HG03439 (cell line): Measurements from ENCODE around the gene CAMTA1.

Source experiments
- ATAC-seq: cut with Tn5 transposase; IDR thresholded peaks from one replicate; pipeline ENCODE4 v1.9.1; 2021; ENCODE audit warnings: mild to moderate bottlenecking, moderate library complexity; ENCODE audit not compliant: unreplicated experiment

Gene CAMTA1

DNA sequence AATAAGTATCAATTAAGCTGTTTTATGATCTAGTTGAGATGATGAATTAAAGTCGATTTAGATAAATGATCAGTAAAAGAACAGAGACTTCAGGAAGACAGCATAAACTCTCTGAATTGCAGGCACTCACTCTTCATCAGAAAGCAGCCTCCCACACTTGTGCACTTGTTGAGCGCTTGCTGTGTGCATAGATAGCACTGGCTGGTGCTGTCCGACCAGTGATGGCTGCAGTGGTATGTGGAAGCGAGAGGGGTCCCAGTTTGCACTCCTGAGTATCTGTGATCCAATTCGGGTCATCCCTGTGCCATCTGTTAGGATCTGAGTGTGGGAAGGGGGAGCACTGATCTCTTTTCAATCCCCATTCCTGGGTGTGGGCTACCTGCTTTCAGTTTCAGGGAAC is 137.8 kb downstream of the CAMTA1 start:
- ATAC-seq = no peak

DNA sequence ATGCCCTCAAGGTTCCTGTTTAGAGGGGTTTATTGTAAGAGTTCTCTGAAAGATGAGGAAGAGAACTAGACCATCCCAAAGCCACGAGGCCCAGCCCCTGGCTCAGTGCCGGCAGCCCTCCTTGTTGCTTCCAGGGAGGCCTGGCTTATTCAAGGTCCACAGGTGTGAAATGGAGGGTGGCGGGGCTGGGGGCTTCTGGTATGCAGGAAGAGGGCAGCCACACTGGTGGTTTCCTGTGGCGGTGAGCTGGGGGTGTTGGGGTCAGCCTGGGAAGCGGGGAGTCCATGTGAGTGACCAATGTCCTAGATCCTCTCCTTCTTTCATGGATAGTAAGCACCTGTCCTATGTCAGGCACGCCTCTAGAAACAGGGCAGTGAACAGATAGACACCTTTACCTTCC is 138.2 kb downstream of the CAMTA1 start:
- ATAC-seq = no peak

DNA sequence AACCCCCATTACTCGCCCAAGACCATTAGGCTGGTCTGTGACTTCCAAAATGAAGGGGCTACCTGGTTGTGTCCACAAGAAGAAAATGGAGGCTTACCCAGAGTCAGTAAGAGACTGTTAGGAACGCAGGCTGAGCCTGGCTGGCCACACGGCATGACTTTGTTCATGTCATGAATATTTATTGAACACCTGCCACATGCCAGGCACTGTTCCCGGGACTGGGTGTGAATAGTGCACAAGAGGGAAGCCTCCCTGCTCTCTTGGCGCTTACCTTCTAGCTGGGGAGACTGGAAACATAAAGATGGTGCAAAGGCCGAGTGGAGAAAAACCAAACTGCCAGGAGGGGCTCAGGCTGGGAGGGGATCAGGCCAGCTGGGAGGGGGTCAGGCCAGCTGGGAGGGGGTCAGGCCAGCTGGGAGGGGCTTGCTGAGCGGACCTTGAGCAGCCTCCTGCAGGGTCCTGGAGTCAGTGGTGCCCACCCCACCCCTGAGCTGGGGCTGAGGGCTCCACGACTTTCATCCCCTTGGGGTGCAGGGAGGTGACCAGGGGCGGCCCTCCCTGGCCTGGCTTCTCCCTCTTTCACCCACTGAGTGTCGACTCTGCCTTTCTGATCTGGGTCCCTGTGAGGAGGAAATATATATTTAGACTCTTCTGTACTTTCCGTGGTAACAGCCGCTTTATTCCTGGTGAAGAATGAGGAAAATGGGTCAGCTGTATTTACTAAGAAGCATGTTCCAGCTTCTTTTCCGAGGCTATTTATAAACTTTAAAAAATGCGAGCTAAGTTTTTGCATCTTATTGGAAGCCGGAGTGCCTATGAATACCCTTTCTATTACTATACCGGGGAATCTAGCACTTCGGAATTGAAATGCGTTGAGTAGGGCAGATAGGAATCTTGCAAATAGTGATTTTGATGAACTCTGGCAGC is 139.0 kb downstream of the CAMTA1 start:
- ATAC-seq = no peak

DNA sequence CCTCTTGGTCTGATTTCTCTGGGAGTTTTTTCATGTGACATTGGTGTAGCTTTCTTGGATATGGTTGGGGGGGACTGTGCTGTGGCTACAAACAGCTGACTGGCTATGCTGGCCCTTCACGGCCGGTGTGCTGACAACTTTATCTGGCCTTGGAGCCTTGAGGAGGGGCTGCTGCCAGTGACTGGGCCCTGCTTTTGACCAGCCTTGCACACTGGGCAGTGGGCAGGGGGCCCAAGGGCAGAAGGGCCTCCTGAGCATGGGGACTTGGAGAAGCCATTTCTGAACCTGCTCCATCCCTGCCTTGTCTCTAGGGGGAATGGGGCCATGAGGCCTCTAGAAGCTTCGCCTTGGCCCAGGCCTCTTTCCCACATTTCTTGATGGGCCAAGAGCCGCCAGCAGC is 139.6 kb downstream of the CAMTA1 start:
- ATAC-seq = no peak

DNA sequence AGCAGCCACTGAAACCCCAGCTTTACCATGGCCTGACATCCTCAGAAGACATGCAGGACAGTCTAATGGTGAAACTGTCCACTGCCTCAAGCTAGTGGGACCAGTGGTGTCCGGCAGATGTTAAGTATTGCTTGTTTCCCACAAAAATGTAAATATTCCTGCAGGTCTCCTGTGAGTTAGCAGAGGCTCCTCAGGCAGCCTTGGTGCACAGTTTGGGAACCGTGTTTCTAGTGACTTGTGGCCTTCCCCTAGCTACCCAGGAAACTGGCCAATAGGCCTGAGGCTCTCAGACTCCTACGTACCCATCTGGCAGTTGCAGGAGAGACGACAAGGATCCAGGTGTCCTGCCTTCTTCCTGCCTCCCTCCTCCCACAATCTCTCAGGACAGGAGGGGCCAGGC is 142.4 kb downstream of the CAMTA1 start:
- ATAC-seq = no peak

DNA sequence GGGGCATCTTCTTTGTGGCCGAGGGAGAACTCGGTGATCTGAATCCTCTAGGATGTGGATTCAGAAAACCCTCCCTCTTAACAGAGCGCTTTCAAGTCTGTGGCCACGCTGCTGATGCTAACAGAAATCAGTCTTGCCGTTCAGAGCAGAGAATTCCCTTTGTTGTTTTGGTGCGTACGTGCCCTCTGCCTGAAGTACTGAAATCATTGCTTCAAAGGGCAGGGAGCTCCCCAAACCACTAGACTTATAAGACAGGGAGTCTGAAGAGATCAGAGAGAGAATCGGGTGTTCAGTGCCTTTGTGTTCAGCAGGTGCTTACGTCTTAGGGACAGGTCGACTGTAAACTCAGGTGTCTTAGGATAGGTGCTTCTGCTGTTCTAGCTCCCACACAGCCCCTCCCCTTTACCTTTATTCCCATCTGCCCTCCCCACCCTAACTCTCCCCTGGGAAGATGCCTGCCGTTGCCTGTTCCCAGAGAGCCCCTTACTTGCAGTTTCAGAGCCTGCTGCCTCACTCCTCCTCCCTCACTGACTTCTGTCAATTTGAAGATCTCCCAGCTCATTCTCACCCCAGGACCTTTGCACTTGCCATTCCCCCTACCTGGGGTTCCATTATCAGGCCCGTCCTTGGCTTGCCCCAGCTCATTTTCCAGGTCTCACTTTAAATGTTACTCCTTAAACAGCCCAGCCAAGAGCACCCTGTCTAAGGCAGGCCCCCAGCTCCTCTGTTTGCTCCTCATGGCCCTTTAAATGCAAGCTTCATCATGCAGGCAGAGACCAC is 143.0 kb downstream of the CAMTA1 start:
- ATAC-seq = no peak

DNA sequence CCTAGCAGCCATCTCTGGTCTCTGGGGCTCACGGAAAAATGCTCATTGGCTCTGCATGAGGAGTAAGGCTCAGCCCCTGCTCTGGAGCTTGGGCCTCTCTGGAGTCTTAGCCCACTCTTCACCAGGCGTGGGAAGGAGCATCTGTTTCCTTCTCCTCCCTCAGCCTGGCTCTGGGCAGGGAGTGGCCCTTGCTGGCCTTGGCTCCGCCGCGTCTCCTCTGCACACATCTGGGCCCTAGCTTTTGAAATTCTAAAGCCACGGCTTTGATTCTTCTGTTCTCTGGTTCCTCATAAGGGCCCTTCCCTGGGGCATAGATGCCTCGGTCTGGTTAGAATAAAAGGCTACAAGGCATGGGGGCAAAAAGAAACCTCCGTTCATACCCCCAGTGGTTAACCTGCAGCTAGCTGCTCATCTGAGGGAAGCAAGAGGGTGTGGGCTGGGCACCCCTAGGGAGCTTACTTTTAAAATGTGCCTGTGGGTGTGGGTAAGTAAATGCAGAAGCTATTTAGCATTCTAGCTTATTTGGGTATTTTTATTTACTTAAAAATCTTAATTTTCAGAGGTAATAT is 145.6 kb downstream of the CAMTA1 start:
- ATAC-seq = no peak

DNA sequence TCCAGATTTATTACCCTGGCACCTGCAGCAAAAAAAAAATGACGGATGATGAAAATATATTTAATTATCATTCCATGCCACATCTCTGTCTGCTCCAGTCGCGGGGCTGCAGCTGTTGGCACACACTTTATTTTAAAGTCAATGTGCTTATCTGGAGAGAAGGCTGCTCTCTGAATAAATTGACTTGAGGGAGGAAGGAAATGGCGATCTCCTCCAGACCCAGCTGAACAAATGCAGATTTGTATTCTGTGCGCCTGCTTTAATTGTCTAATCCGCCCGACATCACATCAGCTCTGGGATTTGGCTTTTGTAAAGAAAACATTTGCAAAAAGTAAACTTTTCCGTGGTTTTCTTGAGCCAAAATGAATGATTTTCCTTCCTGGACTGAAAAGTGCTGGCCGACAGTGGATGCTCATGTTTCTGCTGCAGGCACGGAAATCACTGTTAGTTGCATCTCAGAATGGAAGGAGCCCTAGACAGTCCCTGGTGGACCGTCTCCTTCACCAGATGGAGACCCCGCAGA is 150.2 kb downstream of the CAMTA1 start:
- ATAC-seq = no peak

DNA sequence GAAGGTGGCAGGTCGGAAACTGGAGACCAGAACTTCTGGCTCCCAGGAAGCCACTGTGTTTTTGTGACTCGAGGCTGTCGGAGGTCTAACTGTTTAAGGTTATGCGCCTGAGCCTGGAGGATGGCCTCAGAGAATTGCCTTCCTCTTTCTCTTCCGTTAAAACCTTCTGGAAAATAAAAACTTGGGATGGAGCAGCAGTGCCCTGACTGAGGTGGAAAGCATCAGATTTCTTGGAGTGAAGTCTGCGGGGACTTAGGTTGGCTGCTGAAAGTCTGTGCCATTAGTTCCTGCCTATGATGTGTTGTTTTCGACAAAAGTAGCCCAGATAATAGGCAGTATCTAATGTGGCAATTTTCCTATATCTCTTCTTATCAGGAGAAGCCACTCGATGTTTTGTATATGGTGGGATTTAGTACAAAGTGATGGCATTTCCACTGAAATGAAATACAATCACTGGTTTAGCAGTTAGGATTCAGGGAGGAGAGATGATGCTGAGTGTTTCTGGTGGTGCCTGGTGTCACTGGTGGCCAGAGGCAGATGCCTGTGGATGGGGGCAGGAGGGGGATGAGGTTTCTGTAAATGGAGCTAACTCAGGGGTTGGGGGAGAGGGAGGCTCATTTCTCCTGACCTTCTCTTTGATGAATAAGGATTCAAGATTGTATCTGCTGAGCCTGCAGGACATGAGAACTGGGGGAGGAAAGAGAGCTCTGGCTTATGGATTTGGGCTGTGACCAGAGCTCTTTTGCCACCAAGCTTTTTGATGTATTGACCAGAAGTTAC is 150.8 kb downstream of the CAMTA1 start:
- ATAC-seq = no peak

DNA sequence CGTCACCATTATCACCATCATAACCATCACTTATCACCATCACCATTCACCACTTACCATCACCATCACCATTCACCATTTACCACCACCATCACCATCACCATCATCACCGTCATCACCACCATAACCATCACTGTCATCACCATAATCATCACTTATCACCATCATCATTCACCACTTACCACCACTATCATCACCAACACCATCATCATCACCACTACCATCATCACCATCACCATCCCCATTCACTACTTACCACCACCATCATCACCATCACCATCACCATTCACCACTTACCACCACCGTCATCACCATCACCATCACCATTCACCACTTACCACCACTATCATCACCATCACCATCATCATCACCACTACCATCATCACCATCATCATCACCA is 151.8 kb downstream of the CAMTA1 start:
- ATAC-seq = no peak

DNA sequence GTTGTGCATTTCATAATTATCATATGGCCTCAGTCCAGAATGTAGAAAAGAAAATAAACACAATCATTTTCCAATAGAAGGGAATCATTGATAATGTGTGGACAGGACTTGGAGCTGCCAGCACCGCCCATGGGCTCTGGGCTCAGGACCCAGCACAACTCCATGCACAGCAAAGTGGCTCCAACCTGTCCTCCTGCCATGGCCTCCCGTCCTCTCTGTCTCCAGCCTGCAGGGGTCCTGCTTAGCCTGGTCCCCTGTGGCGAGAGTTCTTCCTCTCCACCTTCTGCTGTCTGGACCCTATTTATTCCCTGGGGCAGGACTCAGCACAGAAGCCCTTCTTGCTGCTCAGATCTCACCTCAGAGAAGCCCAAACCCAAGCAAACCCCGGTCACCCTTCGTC is 154.1 kb downstream of the CAMTA1 start:
- ATAC-seq = no peak

DNA sequence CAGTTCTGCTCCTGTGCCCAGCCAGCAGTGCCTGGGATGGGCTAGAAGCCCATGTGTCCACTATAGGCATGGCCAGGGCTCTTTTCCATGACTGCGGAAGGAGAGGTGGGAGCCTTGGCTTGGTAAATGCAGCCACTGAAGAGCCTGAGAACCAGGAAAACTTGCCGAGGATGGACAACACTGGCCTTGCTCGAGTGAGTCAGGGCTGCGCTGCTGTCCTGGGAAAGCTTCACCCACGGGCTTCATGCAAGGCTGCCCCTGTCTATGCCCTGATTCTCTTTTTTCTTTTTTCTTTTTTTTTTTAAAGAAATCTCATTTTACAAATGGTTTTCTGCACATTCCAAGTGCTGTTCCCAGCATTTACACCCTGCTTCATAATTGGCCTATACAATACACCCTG is 156.5 kb downstream of the CAMTA1 start:
- ATAC-seq = no peak

DNA sequence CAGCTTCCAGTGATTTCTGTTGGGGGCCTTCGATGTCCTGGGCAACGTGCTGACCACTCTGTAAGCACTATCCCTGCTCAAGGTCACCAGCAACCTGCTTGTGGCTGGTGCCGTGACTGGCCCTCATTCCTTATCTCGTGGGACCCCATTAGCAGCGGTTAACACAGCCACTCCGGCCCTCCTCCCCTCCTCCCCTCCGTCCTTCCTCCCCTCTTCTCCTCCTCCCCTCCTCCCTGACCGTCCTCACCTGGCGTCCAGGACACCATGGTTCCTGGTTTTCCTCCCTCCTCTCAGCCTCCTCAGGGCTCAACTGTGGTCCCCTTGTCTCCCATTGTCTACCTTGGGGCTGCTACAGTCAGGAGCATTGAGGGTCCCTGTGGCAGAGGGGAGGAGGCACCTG is 157.7 kb downstream of the CAMTA1 start:
- no peak for ATAC-seq

DNA sequence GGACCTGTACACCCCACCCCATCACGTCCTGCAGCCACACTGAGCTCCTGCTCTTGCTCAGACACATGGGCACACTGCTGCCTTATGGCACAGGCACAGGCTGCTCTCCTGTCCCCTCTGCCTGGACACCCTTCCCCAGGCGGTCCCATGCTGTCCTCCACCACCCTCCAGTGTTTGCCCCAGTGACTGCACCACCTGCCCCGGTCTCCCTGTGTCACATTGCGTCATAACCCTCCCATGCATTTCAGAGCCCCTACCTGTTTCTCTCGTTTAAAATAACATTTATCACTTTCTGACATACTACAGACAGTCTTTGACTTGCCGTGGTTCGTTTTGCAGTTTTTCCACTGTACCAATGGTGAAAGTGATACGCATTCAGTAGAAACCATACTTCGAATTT is 159.2 kb downstream of the CAMTA1 start:
- ATAC-seq = no peak

DNA sequence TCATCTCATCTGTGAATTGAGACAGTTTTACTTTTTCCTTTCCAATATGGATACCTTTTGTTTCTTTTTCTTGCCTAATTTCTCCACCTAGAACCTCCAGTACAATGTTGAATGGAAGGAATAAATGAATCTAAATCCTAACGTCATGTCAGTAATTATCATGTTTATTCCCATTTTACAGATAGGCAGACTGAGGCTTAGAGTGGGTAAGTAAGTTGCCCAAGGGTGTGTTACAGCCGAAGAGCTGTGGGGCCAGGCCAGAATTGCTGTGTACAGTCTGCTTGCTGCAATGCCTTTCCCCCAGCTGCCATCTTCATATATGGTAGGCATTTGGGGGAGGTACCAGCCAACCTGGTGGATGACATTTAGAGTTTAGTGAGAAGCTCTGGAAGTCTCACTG is 162.7 kb downstream of the CAMTA1 start:
- no peak for ATAC-seq

DNA sequence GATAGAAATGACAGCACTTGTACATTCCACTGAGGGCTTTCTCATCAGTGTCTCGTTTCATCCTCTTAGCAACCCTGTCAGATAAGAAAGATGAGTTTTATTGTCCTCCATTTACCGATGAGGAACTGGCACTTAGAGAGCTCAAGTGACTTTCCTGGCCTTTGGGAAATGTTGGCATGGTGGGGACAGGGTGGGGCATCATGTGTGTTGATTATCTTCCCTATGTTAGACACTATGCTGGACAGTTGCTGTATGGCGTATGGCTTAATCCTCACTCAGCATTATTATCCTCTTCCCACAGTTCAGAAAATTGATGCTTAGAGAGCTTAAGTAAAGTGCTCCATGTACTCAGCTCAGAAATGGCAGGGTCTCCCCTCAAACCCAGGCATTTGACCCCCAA is 163.2 kb downstream of the CAMTA1 start:
- no peak for ATAC-seq

DNA sequence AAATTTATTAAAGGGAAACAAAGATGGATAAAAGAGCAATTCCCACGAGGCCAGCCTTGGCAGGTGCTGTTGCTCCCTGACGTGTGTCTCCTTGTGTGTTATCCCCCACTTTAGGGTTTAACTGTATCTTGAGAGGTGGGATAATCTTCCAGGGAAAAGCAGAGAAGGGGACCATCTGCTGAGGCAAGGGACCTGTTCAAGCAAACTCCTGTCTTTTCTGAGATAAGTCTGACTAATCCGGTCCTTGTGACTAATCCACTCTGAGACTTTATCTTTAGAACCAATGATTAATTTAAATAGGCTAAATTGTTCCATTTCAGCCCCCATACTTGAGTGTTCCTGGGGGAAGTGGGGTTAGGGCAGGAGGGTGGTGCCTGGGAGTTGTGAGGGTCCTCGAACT is 163.6 kb downstream of the CAMTA1 start:
- no peak for ATAC-seq

DNA sequence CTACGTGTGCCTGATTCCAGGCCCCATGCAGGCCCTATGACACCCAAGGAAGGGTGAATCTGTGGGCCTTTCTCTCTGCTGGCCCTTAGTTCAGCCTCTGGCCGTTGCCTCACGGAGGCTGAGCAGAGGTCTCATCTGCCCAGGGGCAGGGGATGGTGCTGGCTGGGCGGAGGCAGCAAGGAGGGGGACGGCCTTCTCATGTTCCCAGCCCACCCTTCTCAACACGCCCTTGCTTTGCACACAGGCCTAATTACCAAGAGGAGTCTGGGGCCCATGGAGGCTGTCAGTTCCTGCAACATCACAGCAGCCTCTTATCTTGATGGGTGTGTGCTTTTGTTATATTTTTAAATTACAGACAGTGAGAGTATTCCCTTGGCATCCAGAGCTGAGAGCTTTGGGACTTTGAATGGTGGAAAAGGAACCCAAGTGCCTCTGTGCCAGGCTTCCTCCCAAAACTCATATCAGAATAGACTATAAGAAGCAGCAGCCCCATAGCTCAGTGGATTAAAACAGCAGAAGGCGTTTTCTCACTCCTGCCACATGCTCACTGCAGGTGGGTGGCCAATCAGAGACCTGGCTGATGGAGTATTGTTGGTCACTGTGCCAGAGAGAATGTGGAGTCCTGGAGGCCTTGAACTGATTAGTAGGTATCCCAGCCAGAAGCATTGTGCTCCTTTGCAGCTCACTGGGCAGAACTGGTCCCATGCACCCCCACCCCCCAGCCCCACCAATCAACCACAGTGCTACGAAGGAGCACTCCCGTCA is 164.9 kb downstream of the CAMTA1 start:
- ATAC-seq = no peak

DNA sequence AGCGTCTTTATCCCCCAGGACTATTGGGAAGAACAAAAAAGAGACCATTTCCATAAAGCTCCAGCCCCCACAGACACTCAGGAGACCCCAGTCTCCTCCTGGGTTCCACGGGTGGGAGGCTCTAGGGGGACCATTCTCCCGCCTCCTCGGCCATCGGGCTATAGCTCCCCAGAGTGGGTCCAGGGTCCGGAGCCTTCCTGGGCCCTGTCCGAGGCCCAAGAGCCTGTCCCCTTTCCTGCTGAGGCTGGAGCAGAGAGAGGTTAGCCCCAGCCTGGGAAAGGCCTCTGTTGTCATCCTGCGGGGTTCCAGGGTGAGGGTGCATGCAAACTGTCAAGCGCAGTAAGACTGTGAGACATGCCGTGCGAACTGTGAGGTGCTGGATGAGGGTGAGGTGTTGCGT is 166.3 kb downstream of the CAMTA1 start:
- no peak for ATAC-seq

DNA sequence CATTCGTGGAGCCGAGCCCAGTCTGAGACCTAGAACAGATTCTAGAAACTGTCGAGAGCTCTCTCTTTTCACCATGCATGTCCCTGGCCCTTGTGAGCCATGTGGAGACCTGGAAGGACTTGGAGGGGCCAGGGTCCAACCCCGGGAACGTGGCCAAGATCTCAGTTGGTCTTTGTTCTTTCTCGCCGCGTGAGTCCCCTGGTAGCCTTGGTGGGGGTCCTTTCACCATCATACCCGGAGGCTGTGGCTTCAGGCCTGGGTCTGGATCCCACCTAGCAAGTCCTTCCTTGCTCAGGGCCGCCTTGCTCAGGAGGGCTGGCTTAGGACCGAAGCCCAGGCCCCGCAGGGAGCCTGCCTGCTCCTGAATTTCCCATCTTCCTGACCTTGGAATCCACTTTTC is 168.0 kb downstream of the CAMTA1 start:
- ATAC-seq = no peak
